NCI-H1417 treated with DMSO at 0.1 percent for 48 hours (cell line): Measurements from ENCODE around the gene HEXIM1.

Experiments
- DNase-seq: peaks from one replicate; lab custom pipeline; 2025; lab: John Stamatoyannopoulos, UW

The HEXIM1 gene

GRCh38 chr17:45147581-45148182 lies 593 bp upstream of the HEXIM1 start:
- peak; percentile 90 for DNase-seq

DNA sequence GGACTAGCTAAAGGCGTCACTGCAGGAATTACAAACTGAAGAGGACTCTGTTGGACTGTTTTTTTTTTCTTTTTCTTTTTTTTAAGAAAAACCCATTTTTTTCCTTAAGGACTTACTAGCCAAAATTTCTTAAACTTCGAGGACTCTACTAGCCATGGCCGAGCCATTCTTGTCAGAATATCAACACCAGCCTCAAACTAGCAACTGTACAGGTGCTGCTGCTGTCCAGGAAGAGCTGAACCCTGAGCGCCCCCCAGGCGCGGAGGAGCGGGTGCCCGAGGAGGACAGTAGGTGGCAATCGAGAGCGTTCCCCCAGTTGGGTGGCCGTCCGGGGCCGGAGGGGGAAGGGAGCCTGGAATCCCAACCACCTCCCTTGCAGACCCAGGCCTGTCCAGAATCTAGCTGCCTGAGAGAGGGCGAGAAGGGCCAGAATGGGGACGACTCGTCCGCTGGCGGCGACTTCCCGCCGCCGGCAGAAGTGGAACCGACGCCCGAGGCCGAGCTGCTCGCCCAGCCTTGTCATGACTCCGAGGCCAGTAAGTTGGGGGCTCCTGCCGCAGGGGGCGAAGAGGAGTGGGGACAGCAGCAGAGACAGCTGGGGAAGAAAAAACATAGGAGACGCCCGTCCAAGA lies 878 bp downstream of the HEXIM1 start:
- peak; percentile 17 for DNase-seq

GRCh38 chr17:45149669-45150664 lies 1.7 kb downstream of the HEXIM1 start:
- DNase-seq = no peak

GRCh38 chr17:45150911-45151809 lies 2.9 kb downstream of the HEXIM1 start:
- DNase-seq = no peak

- no peak for DNase-seq
Observed at GRCh38 chr17:45155029-45155428, 6.8 kb downstream of the HEXIM1 start.

GRCh38 chr17:45155483-45155882 lies 7.2 kb downstream of the HEXIM1 start:
- no peak for DNase-seq

DNA sequence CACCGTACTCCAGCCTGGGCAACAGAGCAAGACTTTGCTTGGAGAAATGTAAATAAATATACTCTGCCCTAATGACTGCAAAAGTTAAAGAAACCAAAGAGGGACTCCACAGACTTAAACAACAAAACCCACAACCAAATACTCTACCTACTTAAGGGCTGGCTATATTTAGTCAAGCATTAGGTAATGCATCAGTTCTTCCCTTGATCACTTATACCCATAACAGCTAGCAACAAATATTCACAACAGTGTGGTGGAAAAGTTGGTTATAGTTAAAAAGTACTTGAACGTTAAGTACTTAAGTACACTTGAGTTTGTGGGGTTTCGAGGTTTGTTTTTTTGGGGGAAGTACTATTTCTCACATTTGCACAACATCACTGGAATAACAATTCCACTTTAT lies 8.0 kb downstream of the HEXIM1 start:
- DNase-seq = no peak

GRCh38 chr17:45160447-45161287 lies 12.4 kb downstream of the HEXIM1 start:
- DNase-seq = no peak

DNA sequence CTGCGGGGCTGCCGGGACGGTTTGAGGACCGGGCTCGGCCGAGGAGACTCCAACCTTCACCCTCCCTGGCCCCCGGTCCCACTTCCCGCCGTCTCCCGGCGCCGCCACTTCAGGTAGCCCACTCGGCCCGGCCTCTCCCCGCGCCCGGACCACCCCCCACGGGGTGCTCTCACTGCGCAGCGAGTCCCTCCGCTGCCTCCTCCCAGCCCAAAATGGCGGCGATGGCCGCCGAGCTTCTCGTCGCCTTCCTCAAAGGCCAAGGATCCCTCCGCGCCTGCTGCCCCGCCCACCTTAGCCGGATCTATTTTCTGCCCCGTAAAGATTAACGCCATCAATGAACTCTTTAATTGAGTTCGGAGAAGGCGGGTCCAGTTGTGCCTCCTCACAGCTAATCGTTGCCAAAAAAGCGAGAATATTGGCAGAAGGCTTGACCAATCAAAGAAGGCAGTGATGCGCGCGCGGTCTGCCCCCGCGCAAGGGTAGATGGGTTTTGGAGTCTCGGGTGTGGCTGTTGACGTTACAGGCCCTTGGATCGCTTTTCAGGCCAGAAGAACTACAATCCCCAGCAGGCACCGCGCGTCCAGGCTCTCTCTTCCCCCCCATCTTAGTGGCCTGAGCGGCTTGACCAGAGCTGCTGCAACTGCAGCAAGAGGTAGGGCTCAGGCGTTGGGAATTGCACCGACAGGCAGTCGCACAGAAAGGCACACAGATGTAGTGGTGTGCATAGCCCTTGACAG lies 13.2 kb downstream of the HEXIM1 start, which contains the start of gene HEXIM2:
TSS of gene HEXIM2 (plus strand) at position 588 of the 737 bp plus-strand sequence. CDS start 919 bp downstream, outside the sequence.
- peak; percentile 99 for DNase-seq

- DNase-seq = no peak
Observed at GRCh38 chr17:45162025-45162687, 13.9 kb downstream of the HEXIM1 start.

- DNase-seq = no peak
Observed at GRCh38 chr17:45164734-45165269, 16.5 kb downstream of the HEXIM1 start.

DNA sequence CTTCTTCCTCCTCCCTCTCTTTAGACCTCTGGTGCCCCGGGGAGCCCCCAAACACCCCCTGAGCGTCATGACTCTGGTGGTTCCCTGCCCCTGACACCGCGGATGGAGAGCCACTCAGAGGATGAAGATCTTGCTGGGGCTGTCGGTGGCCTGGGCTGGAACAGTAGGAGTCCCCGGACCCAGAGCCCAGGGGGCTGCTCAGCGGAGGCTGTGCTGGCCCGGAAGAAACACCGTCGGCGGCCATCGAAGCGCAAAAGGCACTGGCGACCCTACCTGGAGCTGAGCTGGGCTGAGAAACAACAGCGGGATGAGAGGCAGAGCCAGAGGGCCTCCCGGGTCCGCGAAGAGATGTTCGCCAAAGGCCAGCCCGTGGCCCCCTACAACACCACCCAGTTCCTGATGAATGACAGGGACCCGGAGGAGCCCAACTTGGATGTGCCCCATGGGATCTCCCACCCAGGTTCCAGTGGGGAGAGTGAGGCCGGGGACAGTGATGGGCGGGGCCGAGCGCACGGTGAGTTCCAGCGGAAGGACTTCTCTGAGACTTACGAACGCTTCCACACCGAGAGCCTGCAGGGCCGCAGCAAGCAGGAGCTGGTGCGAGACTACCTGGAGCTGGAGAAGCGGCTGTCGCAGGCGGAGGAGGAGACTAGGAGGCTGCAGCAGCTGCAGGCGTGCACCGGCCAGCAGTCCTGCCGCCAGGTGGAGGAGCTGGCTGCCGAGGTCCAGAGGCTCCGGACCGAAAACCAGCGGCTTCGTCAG lies 20.9 kb downstream of the HEXIM1 start:
- DNase-seq = no peak

- no peak for DNase-seq
Observed at GRCh38 chr17:45170280-45170930, 22.1 kb downstream of the HEXIM1 start.

GRCh38 chr17:45170931-45171337 lies 22.7 kb downstream of the HEXIM1 start:
- no peak for DNase-seq

- no peak for DNase-seq
Observed at GRCh38 chr17:45171338-45172231, 23.3 kb downstream of the HEXIM1 start.

- DNase-seq = no peak
Observed at GRCh38 chr17:45172232-45172540, 23.9 kb downstream of the HEXIM1 start.
